Stimulated activated CD8-positive, alpha-beta memory T cell treated with anti-CD3 and anti-CD28 coated beads, Interleukin-4, amount 100 ng/mL, for 4 hours (primary cell): ENCODE data around the gene HOTAIR.

Experiments
- DNase-seq, 2 donors: peaks; one replicate each; pipeline ENCODE4 v3.0.0-alpha.2; 2020; ENCODE audit warnings: low read depth in 2 of 2, low spot score in 1 of 2

Gene HOTAIR

DNA sequence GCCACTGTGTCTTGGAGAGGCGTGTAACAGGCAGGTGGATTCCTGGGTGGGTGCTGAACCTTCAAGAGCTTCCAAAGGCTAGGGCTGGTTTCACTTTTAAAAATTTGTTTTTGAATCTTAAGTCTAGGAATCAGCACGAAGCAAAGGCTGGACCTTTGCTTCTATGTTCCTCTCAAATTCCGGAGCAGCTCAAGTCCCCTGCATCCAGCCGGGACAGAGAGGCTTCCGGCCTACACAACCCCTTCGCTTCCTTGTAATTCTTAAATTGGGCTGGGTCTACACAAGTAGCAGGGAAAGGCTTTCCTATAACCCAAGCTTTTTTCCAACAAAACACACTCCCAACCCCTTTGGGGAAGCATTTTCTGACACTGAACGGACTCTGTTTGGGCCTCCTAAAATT lies 11.7 kb downstream of the HOTAIR start:
- no peak for DNase-seq

- no peak for DNase-seq
Observed at GRCh38 chr12:53961025-53961761, 13.6 kb downstream of the HOTAIR start.

DNA sequence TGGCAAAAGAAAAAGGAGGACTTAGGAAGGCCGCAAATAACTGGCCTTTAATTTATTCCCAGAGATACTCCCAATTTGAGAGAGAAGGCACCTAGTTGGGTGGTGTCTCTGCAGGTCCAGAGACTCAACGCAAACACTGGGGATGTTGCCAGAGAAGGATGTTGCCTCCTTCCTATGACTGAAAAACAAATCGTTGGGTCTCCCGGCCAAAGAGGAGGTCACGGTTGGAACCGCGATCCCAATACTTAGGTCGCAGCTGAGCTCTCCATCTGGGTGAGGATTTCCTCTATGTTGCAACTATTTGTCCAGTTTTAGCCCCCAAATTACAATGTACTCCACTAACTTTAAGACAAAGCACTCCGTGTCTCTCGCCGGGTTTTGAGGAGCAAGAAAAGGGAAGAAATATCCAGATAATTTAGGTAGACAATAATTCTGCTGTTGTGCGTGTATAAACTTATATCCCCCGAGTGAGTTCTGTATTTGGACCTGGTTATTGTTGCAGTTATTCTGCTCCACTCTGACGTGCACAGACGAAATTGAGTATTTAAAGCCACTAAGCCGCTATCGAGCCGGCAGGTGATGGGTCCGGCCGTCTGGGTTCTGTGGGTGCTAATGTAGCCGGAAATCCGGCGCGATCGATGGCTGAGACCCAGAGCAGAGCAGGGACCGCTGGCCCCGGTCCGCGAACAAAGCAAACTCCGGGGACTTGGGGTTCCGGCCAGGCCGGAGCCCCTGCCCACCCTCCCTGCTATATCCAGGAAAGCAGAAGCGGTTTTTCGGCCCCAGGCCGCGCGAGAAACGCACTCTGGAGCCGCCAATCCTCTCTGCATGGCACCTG lies 14.3 kb downstream of the HOTAIR start:
- DNase-seq: no peak

- no peak for DNase-seq
Observed at GRCh38 chr12:53959314-53959713, 15.4 kb downstream of the HOTAIR start.

GRCh38 chr12:53958128-53958527 lies 16.6 kb downstream of the HOTAIR start:
- DNase-seq: no peak

DNA sequence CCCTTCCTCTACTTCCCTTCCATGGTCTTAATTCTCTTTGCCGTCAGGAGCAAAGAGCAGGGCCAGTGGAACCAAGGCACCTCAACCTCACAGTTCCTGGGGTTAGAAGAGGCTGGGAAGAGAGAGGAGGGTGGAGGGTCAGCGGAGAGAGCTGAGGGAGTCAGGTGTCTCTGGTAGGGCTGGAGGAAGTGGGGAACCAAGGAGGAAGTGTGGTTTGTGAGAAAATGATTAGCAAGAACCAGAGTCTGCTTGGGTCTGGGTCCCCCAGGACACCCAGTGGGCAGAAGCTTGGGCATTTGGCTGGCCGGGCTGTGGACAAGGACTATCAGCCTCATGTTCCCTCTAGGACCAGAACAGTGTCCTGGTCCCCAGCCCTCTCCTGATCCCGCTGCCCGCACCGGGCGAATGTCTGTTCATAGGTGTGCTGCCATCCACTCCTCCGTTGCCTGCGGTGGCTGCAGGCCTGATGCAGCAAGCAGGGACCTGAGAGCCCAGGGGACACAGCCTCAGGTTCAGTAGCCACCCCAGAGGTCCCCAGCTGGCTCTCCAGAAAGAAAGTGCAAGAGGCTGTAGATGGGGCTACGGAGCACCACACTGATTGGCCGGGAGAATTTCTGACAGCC lies 17.7 kb downstream of the HOTAIR start:
- no peak for DNase-seq

DNA sequence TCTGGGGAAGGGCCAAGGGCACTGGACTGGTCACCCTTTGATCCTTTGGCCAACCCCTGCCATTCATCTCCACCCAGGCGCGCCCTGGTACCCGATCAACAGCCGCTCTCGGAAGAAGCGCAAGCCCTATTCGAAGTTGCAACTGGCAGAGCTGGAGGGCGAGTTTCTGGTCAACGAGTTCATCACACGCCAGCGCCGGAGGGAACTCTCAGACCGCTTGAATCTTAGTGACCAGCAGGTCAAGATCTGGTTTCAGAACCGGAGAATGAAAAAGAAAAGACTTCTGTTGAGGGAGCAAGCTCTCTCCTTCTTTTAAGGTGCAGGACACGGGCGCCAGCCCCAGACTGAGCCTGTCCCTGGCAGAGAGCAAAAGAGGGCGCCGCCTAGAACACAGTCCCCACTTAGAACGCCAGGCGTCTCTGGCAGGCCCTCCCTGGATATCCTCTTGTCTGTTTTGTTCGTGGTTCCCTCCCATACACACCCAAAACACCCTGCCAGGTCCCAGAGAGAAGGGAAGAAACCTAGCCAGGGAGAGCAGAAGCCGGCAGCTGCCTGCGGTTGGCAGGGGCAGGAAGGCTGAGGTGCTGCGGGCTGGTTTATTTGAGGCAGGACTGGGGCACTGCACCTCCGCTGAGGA lies 18.4 kb downstream of the HOTAIR start:
- DNase-seq: no peak

- DNase-seq: no peak
Observed at GRCh38 chr12:53955776-53956250, 18.9 kb downstream of the HOTAIR start.

DNA sequence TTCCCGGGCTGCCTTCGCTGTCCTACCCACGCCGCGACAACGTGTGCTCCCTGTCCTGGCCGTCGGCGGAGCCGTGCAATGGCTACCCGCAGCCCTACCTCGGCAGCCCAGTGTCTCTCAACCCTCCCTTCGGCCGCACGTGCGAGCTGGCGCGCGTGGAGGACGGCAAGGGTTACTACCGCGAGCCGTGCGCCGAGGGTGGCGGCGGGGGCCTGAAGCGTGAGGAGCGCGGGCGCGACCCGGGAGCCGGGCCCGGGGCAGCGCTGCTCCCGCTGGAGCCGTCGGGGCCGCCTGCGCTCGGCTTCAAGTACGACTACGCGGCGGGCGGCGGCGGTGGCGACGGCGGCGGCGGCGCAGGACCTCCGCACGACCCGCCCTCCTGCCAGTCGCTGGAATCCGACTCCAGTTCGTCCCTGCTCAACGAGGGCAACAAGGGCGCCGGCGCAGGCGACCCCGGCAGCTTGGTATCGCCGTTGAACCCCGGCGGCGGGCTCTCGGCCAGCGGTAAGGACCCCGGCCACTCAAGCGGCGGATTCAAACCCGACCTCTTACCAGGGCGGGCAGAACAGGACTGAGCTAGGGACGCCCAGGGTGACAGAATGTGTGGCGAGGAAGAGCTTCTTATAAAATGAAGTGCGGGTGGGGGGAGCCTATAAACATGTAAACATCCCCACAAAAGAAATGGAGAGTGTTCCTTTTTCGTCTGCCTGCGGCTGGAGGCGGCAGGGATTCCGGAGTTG lies 19.5 kb downstream of the HOTAIR start:
- DNase-seq: no peak

DNA sequence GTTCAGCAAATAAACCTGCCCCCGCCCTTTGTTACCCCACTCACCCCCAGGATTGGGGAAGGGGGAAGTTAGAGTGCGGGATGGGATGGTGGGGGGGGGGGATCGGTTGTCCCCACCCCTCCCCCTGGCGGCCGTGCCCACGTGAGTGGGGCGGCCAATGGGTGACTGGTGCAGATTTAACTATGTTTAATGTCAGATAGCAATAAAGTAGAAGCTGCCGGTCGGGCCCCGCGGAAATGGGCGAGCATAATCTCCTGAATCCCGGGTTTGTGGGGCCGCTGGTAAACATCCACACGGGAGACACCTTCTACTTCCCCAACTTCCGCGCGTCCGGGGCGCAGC lies 20.1 kb downstream of the HOTAIR start, which contains the start of gene HOXC12:
HOXC12 (plus strand) TSS at position 210 of the 342 bp plus-strand sequence; CDS start at position 237, 27 bp downstream.
- no peak for DNase-seq

GRCh38 chr12:53953831-53954693 lies 20.7 kb downstream of the HOTAIR start:
- no peak for DNase-seq

- DNase-seq: no peak
Observed at GRCh38 chr12:53952871-53953734, 21.7 kb downstream of the HOTAIR start.

- no peak for DNase-seq
Observed at GRCh38 chr12:53952335-53952694, 22.4 kb downstream of the HOTAIR start.

DNA sequence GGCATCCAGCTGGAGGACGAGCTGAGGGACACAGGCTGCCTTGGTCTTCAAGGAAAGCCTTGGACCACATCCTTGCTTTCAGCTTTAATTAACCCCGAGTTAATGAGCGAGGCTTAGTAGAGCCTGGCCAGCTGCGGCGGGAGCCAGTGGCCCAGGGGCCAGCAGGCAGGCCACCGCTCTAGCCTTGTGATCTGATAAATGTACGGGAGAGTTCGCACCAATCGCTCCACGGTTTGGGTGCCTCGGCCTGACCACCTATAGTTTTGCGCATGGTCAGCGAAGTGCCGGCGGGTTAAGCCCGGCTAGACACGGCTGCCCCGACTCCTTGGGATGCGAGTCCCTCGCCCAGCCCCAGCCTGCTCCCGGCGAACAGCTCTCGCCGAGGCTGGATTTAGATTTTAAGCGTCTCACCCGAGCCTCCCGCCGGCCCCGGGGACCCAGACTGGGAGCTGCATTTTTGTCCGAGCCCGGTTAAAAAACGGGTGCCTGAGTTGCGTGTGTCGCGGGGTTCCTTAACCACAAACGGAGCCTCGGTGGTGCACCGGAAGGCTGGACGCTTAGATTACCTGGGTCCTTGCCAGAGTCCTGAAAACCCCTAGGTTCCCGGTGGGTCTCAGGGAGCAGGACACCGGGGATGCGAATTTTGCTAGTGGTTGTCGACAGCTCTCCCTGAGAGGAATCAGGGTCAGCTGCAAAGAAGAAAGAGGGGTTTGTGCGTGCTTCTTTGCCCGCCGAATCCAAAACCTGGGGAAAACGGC lies 23.0 kb downstream of the HOTAIR start:
- no peak for DNase-seq

DNA sequence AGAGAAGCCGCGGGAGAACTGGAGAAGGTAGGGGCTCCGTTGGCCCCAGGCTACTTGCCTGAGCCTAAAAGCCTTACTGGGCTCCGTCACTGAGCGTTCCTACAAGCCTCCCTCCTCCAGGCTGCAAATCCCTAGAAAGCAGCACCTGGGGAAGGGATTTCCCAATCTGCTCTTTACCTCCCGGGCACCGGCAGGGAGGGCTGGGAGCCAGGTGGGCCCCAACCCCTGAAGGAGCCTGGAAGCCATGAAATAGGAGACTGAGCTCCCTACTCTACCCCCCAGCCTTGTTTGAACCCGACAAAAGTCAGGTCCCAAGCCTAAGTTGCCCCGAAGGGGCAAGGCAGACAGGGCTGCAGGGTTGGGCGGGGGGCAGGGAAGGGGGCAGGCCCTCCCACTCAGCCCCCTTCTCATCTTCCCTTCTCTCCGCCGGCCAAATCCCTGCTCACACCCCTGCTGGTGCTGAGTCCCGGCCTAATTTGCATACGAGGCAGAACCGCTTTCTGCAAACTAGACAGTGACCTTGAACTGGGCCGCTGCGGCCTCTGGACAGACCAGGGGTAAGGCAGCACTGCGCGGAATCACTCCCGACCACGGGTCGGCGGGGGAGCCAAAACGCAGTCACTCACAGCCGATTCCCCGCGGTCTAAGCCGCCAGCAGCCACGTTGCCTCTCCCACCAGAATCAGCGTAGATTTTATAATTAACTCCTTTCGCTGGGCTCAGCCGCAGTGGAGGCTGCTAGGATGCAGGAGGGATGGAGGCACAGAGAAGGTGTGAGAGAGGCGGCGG lies 23.8 kb downstream of the HOTAIR start:
- DNase-seq: no peak

DNA sequence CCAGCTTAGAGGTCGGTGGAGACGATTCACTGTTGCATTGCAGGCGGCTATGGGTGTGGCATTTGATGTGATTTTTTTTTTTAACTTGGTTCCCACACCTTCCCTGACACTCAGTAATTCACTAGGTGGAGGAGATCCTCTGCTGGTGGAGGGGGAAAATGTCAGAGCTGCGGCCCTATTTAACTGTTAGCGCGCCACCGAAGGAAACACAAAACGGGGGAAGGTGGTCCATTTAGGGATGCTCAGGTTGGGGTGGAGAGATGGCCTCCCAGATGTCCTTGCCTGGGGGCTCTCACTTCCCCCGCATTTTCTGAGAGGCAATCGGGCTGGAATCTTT lies 24.3 kb downstream of the HOTAIR start:
- DNase-seq: no peak

DNA sequence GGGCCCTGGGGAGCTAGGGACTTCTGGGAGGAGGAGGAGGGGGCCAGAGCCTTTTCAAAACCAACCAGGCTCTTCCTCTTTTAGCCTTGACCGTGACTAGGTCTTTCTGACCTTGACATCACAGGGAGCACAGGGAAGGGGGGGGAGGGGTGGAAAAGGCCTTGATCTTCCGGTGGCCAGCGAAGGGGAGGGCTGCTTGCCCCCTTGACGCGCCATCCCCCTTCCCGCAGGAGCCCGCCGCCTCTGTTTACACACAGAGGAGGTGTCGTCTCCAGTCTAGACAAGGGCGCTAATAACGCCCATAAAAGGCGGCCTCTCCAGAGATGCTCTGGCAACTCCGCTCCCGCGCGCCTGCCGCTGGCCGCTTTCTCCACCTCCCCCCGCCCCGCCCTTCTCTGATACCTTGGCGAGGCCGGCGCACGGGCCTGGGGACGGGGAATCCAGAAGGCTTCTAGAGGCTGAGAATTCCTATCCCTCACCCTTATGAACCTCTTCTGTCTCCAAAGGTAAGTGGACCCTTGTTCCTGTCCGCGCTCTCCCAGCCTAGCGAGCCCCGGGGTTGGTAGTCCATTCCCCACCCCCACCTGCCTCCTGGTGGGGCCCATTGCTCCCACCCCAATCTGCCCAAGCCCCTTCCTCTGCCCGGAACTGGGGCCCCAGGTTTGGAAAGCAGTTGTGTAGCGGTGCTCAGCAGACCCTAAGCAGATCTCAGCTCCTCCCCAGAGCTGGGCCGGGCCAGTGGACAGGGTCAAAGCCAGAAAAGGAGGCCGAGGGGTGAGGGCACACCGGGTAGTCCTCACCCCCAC lies 24.9 kb downstream of the HOTAIR start:
- DNase-seq: no peak
